Measurements from ENCODE around the gene SLC19A1. TPM values are rescaled to one million over a fixed set of nuclear protein-coding genes. Genes with fewer than 3 reads are reported as not detected.

The SLC19A1 gene
- total RNA-seq, 1 experiment from 2014 or later, result 25.4 TPM

- DNase-seq (ENCODE audit: unreplicated experiment), result no peak
- Mint-ChIP-seq H3K36me3 (ENCODE audit: insufficient read depth, unreplicated experiment) (no peaks in the 10 kb centered on the region), H3K4me1 (ENCODE audit: insufficient read depth, unreplicated experiment) (peaks cover 6% of the 10 kb centered on the region), H3K27ac (ENCODE audit: low read depth, unreplicated experiment) (no peak overlapping the region), H3K4me3 (ENCODE audit: unreplicated experiment) (no peak overlapping the region), H3K27me3 (ENCODE audit: insufficient read depth, unreplicated experiment) (peaks cover 39% of the 10 kb centered on the region), H3K9me3 (ENCODE audit: unreplicated experiment) (peaks cover 9% of the 10 kb centered on the region)
- no peak for TF ChIP-seq CTCF (IDR thresholded peaks at IDR 0.05; ENCODE audit: unreplicated experiment)
- ChIA-PET POLR2A (no interaction called here), CTCF (no interaction called here)
- BruUV-seq (replicated peaks), result no TSS peak
- intact Hi-C loops (cut with micrococcal nuclease), result no loop called here
Observed at GRCh38 chr21:45464309-45464708, 77.9 kb downstream of the SLC19A1 start.

- no peak overlapping the region for H3K27ac Mint-ChIP-seq (ENCODE audit: low read depth, unreplicated experiment)
- H3K36me3 Mint-ChIP-seq (ENCODE audit: insufficient read depth, unreplicated experiment), result no peaks in the 10 kb centered on the region
- DNase-seq (ENCODE audit: unreplicated experiment), result no peak
- ChIA-PET CTCF (no interaction called here), POLR2A (no interaction called here)
- no peak for TF ChIP-seq CTCF (IDR thresholded peaks at IDR 0.05; ENCODE audit: unreplicated experiment)
- peaks cover 6% of the 10 kb centered on the region for H3K4me1 Mint-ChIP-seq (ENCODE audit: insufficient read depth, unreplicated experiment)
- no TSS peak for BruUV-seq (replicated peaks)
- intact Hi-C loops (cut with micrococcal nuclease), result no loop called here
- peaks cover 9% of the 10 kb centered on the region for H3K9me3 Mint-ChIP-seq (ENCODE audit: unreplicated experiment)
- H3K27me3 Mint-ChIP-seq (ENCODE audit: insufficient read depth, unreplicated experiment), result peaks cover 39% of the 10 kb centered on the region
- no peak overlapping the region for H3K4me3 Mint-ChIP-seq (ENCODE audit: unreplicated experiment)
Observed at GRCh38 chr21:45463871-45464270, 78.4 kb downstream of the SLC19A1 start.

GRCh38 chr21:45461806-45462341 lies 80.4 kb downstream of the SLC19A1 start:
- no peaks in the 10 kb centered on the region for H3K36me3 Mint-ChIP-seq (ENCODE audit: insufficient read depth, unreplicated experiment)

GRCh38 chr21:45461369-45461750 lies 80.9 kb downstream of the SLC19A1 start:
- Mint-ChIP-seq H3K9me3 (ENCODE audit: unreplicated experiment) (peaks cover 9% of the 10 kb centered on the region), H3K36me3 (ENCODE audit: insufficient read depth, unreplicated experiment) (no peaks in the 10 kb centered on the region), H3K27me3 (ENCODE audit: insufficient read depth, unreplicated experiment) (peaks cover 39% of the 10 kb centered on the region), H3K4me3 (ENCODE audit: unreplicated experiment) (no peak overlapping the region), H3K4me1 (ENCODE audit: insufficient read depth, unreplicated experiment) (no peaks in the 10 kb centered on the region), H3K27ac (ENCODE audit: low read depth, unreplicated experiment) (no peak overlapping the region)
- TF ChIP-seq CTCF (IDR thresholded peaks at IDR 0.05; ENCODE audit: unreplicated experiment), result no peak
- BruUV-seq (replicated peaks), result no TSS peak
- POLR2A ChIA-PET, result interaction anchor here (0.7 to 1.5 kb wide), 2 partner anchors 10 to 15 kb away, joined by 4 to 5 read pairs; no protein-coding TSS in a partner anchor
- CTCF ChIA-PET, result no interaction called here
- DNase-seq (ENCODE audit: unreplicated experiment), result no peak
- intact Hi-C loops (cut with micrococcal nuclease), result no loop called here

More at GRCh38 chr21:45461806-45462341, 80.4 kb downstream of the SLC19A1 start:
- BruUV-seq (replicated peaks), result no TSS peak
- CTCF ChIA-PET, result interaction anchor here (1.2 kb wide), 1 partner anchor 323 kb away, joined by 4 read pairs; no protein-coding TSS in a partner anchor
- no peak overlapping the region for H3K4me3 Mint-ChIP-seq (ENCODE audit: unreplicated experiment)
- TF ChIP-seq CTCF (IDR thresholded peaks at IDR 0.05; ENCODE audit: unreplicated experiment), result no peak
- intact Hi-C loops (cut with micrococcal nuclease), result no loop called here
- no peak overlapping the region for H3K27ac Mint-ChIP-seq (ENCODE audit: low read depth, unreplicated experiment)
- DNase-seq (ENCODE audit: unreplicated experiment), result no peak
- peaks cover 9% of the 10 kb centered on the region for H3K9me3 Mint-ChIP-seq (ENCODE audit: unreplicated experiment)
- POLR2A ChIA-PET, result interaction anchor here (0.7 kb wide), 2 partner anchors 9 to 16 kb away, joined by 3 to 4 read pairs; no protein-coding TSS in a partner anchor
- H3K27me3 Mint-ChIP-seq (ENCODE audit: insufficient read depth, unreplicated experiment), result peaks cover 39% of the 10 kb centered on the region
- H3K4me1 Mint-ChIP-seq (ENCODE audit: insufficient read depth, unreplicated experiment), result peaks cover under 1% of the 10 kb centered on the region
